ENCODE data around the gene IMMT. TPM values are rescaled to one million over a fixed set of nuclear protein-coding genes. Genes with fewer than 3 reads are reported as not detected.

Gene IMMT
- total RNA-seq, 1 experiment from 2014 or later: 97.7 TPM

DNA sequence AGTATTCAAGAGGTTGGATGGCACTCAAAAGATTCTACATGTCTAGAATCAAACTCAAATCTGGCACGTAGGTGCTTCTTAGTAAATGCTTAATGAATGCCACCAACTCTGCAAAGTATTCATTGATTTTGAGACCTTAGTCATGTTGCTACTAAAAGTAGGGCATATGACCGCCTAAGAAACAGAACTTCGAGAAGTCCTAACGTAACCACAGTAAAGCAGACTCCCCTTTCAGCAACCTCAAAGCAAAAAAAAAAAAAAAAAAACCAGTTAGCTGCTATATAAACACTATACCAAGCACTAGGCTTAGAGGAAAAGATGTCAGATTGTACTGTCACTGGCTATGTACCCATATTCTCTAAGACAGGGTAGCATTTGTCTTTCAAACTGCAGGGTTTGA is 55.3 kb downstream of the IMMT start:
- no peak overlapping the region for H3K9ac ChIP-seq (ENCODE audit: low read length)
- no peaks in the 10 kb centered on the region for H3F3A ChIP-seq (ENCODE audit: low read length, unreplicated experiment)
- no peaks in the 10 kb centered on the region for H3K4me1 ChIP-seq (ENCODE audit: insufficient read depth, low read length)
- ChIA-PET POLR2A (ENCODE audit: unreplicated experiment) (no interaction called here), CTCF (no interaction called here)
- DNase-seq (no peak), ATAC-seq (no peak)
- no peaks in the 10 kb centered on the region for H3K9me3 ChIP-seq (ENCODE audit: low read length)
- TF ChIP-seq EZH2 (IDR thresholded peaks at IDR 0.05; ENCODE audit: low read length, unreplicated experiment): no peak
- no peak overlapping the region for H2AFZ ChIP-seq (ENCODE audit: low read length)
- H3K4me3 ChIP-seq (ENCODE audit: low read length): no peak overlapping the region
- H3K27me3 ChIP-seq (ENCODE audit: low read length): no peaks in the 10 kb centered on the region
- no peaks in the 10 kb centered on the region for H3K9me2 ChIP-seq (replicated peaks; ENCODE audit: low read length)
- H3K4me2 ChIP-seq (ENCODE audit: low read length): no peak overlapping the region
- H3K27ac ChIP-seq (ENCODE audit: low read length): no peak overlapping the region
- BruUV-seq (replicated peaks): no TSS peak
- H3K36me3 ChIP-seq (ENCODE audit: low read depth, low read length): peaks cover 72% of the 10 kb centered on the region
- H4K20me1 ChIP-seq (ENCODE audit: low read length): no peaks in the 10 kb centered on the region
- intact Hi-C loops (cut with micrococcal nuclease): loop anchor here (10.0 kb wide), 1 partner anchor 235 kb away; no protein-coding TSS in a partner anchor
- H3K79me2 ChIP-seq (ENCODE audit: low read length): no peaks in the 10 kb centered on the region

DNA sequence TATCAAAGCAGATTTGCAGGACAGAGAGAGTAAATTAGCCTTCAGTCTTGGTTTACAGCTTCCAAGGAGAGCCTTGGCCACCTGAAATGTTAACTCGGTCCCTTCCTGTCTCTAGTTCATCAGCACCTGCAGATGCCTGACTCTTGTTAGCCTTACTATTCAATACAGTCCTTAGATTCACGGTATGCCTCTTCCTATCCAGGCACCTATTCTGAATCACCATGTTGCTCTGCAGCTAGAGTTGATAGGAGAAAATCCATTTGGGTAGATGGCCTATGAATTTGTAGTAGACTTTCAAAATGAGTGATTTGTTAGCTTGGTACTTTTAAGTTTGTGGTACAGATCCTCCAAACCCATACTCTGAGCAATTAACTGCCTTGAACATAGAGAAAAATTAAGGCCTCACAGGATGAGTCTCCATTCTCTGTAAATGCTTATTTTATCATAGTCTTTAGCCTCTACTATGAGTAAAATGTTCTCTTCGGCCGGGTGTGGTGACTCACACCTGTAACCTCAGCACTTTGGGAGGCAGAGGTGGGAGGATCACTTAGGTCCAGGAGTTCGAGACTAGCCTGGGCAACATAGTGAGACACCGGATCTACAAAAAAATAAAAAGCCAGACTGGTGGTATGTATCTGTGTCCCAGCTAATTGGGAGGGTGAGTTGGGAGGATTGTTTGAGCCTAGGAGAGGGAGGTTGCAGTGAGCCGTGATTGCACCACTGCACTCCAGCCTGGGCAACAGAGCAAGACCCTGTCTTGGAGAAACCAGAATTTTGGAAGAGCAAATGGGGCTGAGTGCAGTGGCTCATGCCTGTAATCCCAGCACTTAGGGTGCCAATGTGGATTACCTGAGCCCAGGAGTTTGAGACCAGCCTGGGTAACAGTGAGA is 56.3 kb downstream of the IMMT start:
- ATAC-seq: no peak
- intact Hi-C loops (cut with micrococcal nuclease): no loop called here
- no peak for DNase-seq
- H4K20me1 ChIP-seq (ENCODE audit: low read length): no peaks in the 10 kb centered on the region
- H3K4me3 ChIP-seq (ENCODE audit: low read length): no peak overlapping the region
- no peaks in the 10 kb centered on the region for H3K79me2 ChIP-seq (ENCODE audit: low read length)
- no peak overlapping the region for H3K27ac ChIP-seq (ENCODE audit: low read length)
- H3K4me2 ChIP-seq (ENCODE audit: low read length): no peak overlapping the region
- no peak for TF ChIP-seq EZH2 (IDR thresholded peaks at IDR 0.05; ENCODE audit: low read length, unreplicated experiment)
- TF ChIP-seq EZH2phosphoT487 (IDR thresholded peaks at IDR 0.05; ENCODE audit: borderline replicate concordance, low read length): no peak
- TF ChIP-seq, protein P1, sequence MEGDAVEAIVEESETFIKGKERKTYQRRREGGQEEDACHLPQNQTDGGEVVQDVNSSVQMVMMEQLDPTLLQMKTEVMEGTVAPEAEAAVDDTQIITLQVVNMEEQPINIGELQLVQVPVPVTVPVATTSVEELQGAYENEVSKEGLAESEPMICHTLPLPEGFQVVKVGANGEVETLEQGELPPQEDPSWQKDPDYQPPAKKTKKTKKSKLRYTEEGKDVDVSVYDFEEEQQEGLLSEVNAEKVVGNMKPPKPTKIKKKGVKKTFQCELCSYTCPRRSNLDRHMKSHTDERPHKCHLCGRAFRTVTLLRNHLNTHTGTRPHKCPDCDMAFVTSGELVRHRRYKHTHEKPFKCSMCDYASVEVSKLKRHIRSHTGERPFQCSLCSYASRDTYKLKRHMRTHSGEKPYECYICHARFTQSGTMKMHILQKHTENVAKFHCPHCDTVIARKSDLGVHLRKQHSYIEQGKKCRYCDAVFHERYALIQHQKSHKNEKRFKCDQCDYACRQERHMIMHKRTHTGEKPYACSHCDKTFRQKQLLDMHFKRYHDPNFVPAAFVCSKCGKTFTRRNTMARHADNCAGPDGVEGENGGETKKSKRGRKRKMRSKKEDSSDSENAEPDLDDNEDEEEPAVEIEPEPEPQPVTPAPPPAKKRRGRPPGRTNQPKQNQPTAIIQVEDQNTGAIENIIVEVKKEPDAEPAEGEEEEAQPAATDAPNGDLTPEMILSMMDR (conservative IDR thresholded peaks at IDR 0.05; ENCODE audit: low read depth, low read length): no peak
- no TSS peak for BruUV-seq (replicated peaks)
- H3K9me2 ChIP-seq (replicated peaks; ENCODE audit: low read length): no peaks in the 10 kb centered on the region
- H3K4me1 ChIP-seq (ENCODE audit: insufficient read depth, low read length): no peaks in the 10 kb centered on the region
- no peaks in the 10 kb centered on the region for H3F3A ChIP-seq (ENCODE audit: low read length, unreplicated experiment)
- no peaks in the 10 kb centered on the region for H3K9me3 ChIP-seq (ENCODE audit: low read length)
- no peak overlapping the region for H2AFZ ChIP-seq (ENCODE audit: low read length)
- H3K9ac ChIP-seq (ENCODE audit: low read length): no peak overlapping the region
- ChIA-PET POLR2A (ENCODE audit: unreplicated experiment) (no interaction called here), CTCF (no interaction called here)
- H3K27me3 ChIP-seq (ENCODE audit: low read length): no peaks in the 10 kb centered on the region
- peaks cover 72% of the 10 kb centered on the region for H3K36me3 ChIP-seq (ENCODE audit: low read depth, low read length)

DNA sequence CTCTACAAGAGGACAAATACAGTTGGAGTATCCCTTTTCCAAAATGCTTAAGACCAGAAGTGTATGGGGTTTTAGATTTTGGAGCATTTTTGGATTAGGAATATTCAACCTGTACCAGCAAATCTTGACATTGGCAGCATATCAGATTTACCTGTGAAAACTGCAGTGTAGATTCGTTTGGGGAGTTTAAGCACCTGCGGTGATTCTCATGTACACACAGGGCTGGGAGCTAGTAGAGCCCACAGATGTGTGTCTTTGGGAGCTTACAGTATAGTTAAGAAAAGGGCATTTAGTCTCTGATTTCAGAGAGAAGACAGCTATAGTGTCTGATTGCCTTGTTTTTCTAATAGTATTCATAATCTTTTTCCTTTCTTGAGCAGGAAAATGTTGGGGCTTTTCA is 59.1 kb downstream of the IMMT start:
- no peak for ATAC-seq
- H3K9me3 ChIP-seq (ENCODE audit: low read length): no peaks in the 10 kb centered on the region
- BruUV-seq (replicated peaks): no TSS peak

More for the DNA sequence above, 59.1 kb downstream of the IMMT start:
- Histone ChIP-seq H2AFZ (ENCODE audit: low read length) (no peak overlapping the region), H3K9me2 (replicated peaks; ENCODE audit: low read length) (no peaks in the 10 kb centered on the region), H3K4me3 (ENCODE audit: low read length) (no peak overlapping the region), H3K4me1 (ENCODE audit: insufficient read depth, low read length) (no peaks in the 10 kb centered on the region), H3K9ac (ENCODE audit: low read length) (no peak overlapping the region), H4K20me1 (ENCODE audit: low read length) (no peaks in the 10 kb centered on the region), H3K79me2 (ENCODE audit: low read length) (no peaks in the 10 kb centered on the region), H3K36me3 (ENCODE audit: low read depth, low read length) (peaks cover 86% of the 10 kb centered on the region), H3K27ac (ENCODE audit: low read length) (no peak overlapping the region), H3K27me3 (ENCODE audit: low read length) (no peaks in the 10 kb centered on the region), H3F3A (ENCODE audit: low read length, unreplicated experiment) (no peaks in the 10 kb centered on the region), H3K4me2 (ENCODE audit: low read length) (no peak overlapping the region)
- intact Hi-C loops (cut with micrococcal nuclease): no loop called here
- TF ChIP-seq, protein P1 (conservative IDR thresholded peaks at IDR 0.05; ENCODE audit: low read depth, low read length): no peak
- no peak for TF ChIP-seq EZH2phosphoT487 (IDR thresholded peaks at IDR 0.05; ENCODE audit: borderline replicate concordance, low read length)
- no peak for TF ChIP-seq EZH2 (IDR thresholded peaks at IDR 0.05; ENCODE audit: low read length, unreplicated experiment)
- POLR2A ChIA-PET (ENCODE audit: unreplicated experiment): no interaction called here
- CTCF ChIA-PET: interaction anchor here (0.6 kb wide), 1 partner anchor 17 kb away, joined by 4 read pairs; no protein-coding TSS in a partner anchor
- no peak for DNase-seq

Data from PC-3 (cell line).